HG03457 (cell line): ENCODE measurements around the gene MARCHF2.

Experiments used
- ATAC-seq: cut with Tn5 transposase; IDR thresholded peaks from one replicate; pipeline ENCODE4 v1.9.1; 2021; ENCODE audit warnings: moderate number of reproducible peaks; ENCODE audit not compliant: unreplicated experiment

The MARCHF2 gene

GRCh38 chr19:8473648-8474476 lies 60.8 kb downstream of the MARCHF2 start:
- ATAC-seq = no peak

- ATAC-seq = no peak
These were observed 61.9 kb downstream of the MARCHF2 start for GRCh38 chr19:8475005-8475404.

DNA sequence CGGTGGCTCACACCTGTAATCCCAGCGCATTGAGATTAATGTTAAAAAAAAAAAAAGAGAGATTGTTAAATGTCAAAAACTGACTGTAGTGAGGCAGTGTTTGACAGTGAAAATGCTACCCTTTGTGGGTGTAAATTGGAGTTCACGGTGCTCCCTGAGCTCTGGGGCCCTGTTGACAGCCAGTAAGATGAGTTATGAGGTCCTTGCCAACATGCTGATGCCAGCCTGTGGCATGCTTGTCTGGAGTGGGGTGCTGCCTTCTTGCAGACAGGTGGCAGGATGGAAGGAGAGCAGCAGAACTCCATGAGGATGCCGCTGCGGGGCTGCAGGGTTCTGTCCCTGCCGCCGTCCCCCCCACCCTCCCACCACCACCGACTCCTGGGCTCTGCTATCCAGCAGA lies 63.4 kb downstream of the MARCHF2 start:
- ATAC-seq = no peak

DNA sequence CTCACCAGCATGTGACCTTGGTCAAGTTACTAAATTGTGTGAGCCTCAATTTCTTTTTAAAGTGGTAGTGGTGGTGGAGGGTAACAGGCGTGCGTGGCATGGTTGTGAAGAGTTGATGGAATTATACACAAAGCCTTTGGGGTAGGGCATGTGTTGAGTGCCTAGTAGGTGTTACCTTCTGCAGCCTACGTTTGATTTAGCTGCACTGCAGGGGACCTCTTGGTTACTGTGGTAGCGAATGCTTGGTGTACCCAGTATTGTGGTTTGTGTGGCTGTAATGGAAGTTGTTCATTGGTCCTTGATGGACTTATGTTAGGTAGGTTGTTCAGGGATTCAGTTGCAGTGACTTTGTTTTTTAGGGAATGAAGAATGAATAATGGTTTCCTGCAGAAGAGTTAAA lies 64.8 kb downstream of the MARCHF2 start:
- no peak for ATAC-seq

DNA sequence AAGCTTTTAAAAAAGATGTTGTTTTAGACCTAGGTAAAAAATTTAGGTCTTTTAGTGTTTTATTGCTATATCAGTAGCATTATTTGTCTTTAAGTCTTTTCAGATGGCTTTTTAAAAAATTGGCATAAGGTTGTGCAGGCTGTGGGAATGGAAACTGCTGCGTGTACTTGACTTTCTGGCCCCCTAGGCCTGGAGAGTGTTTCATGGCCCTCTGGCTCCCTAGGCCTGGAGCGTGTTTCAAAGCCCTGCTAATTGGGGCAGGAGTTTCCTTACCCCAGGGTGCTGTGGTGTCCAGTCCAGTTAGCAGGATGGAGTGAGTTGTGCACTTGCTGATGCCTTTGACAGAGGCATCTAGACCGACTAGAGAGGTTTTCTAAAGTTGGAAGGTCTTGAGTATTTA lies 65.5 kb downstream of the MARCHF2 start:
- no peak for ATAC-seq

GRCh38 chr19:8481201-8481600 lies 68.1 kb downstream of the MARCHF2 start:
- ATAC-seq = no peak

DNA sequence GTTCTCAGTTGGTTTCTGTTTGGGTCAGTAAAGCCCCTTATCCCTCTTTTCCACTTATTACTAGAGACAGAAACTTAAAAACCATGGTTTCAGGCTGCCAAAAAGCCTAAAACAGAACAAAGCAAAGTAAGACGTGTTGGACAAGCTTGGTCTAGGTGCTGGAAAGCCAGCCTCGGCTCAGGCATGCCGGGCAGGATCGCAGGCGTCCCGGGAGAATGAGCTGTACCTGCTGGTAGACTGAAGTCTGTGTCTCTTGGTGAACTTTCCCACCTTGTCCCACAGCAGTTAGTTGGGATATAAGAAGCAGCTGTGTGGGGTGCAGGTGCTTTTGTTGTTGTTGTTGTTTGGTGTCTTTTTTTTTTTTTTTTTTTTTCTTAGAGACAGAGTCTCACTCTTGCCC lies 68.5 kb downstream of the MARCHF2 start:
- no peak for ATAC-seq

- no peak for ATAC-seq
These were observed 69.6 kb downstream of the MARCHF2 start for GRCh38 chr19:8482696-8483095.

- ATAC-seq = no peak
These were observed 70.1 kb downstream of the MARCHF2 start for GRCh38 chr19:8483165-8483564.

- no peak for ATAC-seq
These were observed 71.3 kb downstream of the MARCHF2 start for GRCh38 chr19:8484331-8484894.

- ATAC-seq = no peak
These were observed 72.7 kb downstream of the MARCHF2 start for GRCh38 chr19:8485561-8486371.

DNA sequence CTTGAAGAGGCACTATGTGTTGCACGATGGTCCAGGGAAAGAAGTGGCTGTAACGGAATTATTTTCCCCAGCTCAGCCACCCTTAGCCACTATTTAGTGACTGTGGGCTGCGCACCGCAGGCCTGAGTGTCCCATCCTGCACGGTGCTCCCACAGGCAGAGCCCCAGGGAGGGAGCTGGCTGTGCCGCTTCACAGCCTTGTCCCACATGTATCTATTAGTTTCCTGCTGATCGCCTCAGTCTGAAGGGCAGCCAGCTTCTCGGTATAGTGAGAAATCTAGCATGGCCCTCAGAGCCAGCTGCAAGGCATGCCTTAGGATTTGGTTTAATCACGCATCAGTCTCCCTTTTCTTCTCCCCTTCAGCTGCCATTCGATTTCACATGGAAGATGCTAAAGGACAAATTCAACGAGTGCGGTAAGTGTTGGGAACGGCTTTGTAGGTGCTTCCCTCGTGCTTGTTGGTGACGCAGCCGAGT lies 73.6 kb downstream of the MARCHF2 start:
- no peak for ATAC-seq

DNA sequence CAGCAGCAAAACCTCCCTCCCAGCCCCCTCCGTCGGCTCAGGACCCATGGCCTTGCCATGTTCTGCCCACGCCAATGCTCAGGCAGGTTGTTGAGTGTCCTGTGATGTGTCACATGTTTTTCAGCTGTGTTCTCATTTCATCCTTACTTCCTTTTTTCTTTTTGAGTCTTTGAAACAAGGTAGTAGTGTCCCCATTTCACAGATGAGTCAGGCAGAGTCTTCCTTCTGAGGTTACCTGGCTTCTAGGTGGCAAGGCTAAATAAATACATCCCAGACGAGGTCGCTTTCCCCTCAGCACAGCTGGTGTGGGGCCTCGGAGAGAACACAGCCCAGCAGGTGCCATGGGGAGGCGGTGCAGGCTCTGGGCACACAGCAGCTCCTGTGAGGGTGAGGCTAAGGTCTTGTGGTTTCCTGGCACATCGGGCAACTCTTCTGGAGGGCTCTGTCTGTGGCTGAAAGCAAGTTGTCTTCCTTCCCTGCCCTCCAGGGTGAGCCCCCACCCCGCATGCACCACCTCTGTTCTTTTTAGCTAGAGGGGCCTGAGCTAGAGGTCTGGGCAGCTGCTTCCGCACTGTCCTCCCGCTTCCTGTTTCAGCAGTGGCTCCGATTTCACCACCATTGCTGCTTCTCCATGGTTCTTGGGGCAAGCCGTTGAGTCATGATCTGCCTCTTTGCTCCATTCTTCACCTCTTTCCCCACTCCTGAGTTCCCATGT lies 74.2 kb downstream of the MARCHF2 start:
- ATAC-seq = no peak

- ATAC-seq = no peak
These were observed 75.3 kb downstream of the MARCHF2 start for GRCh38 chr19:8488365-8488764.
